HepG2 (cell line): ENCODE results near the gene TAF9B. TPM values are rescaled to one million over a fixed set of nuclear protein-coding genes. Genes with fewer than 3 reads are reported as not detected.

Source experiments
- AGO1 ChIP-seq: fragments of 200-400 bp; formaldehyde crosslinking; IDR thresholded peaks from 2 replicates; pipeline ENCODE4 v1.6.1; 2017; ENCODE audit warnings: mild to moderate bottlenecking, low read depth, low read length, moderate library complexity; ENCODE audit not compliant: poor library complexity, severe bottlenecking
- AKAP8 ChIP-seq: sonication (generic); formaldehyde crosslinking; IDR thresholded peaks from 2 replicates; pipeline ENCODE4 v1.5.1; 2020; ENCODE audit warnings: mild to moderate bottlenecking, missing genetic modification reagents
- ELF1 ChIP-seq: sonication (generic); formaldehyde crosslinking; IDR thresholded peaks from 2 replicates; pipeline ENCODE4 v1.4.0; 2020; ENCODE audit warnings: missing genetic modification reagents
- KDM4B ChIP-seq: sonication (generic); formaldehyde crosslinking; IDR thresholded peaks from 2 replicates; pipeline ENCODE4 v1.4.0; 2020; ENCODE audit warnings: missing genetic modification reagents
- KDM5A ChIP-seq: fragments of 200-600 bp; sonication (generic); IDR thresholded peaks from 2 replicates; pipeline ENCODE4 v1.7.0; 2018; ENCODE audit warnings: antibody characterized with exemption, mild to moderate bottlenecking, low read length, borderline replicate concordance
- LBX2 ChIP-seq: sonication (generic); formaldehyde crosslinking; IDR thresholded peaks from 2 replicates; pipeline ENCODE4 v1.5.0; 2020; ENCODE audit warnings: missing genetic modification reagents, mild to moderate bottlenecking, borderline replicate concordance
- MAZ ChIP-seq, 2 experiments: sonication (generic) in 1 of 2; formaldehyde crosslinking in 1 of 2; IDR thresholded peaks; 2 replicates each; pipeline versions ENCODE4 v1.5.0 to v1.6.1; 2012 to 2020; ENCODE audit warnings: low read depth in 2 of 2, mild to moderate bottlenecking in 2 of 2, borderline replicate concordance in 1 of 2, improper control_type of control experiment in 1 of 2, low read length in 1 of 2, missing genetic modification reagents in 1 of 2, moderate library complexity in 1 of 2
- MEF2D ChIP-seq: sonication (generic); formaldehyde crosslinking; IDR thresholded peaks from 2 replicates; pipeline ENCODE4 v1.5.1; 2020; ENCODE audit warnings: mild to moderate bottlenecking, missing genetic modification reagents
- NFE2L1 ChIP-seq: sonication (generic); formaldehyde crosslinking; IDR thresholded peaks from 2 replicates; pipeline ENCODE4 v1.4.0; 2020; ENCODE audit warnings: missing genetic modification reagents, mild to moderate bottlenecking, borderline replicate concordance
- RBFOX2 ChIP-seq: fragments of 200-400 bp; formaldehyde crosslinking; IDR thresholded peaks from 2 replicates; pipeline ENCODE4 v1.6.1; 2017; ENCODE audit warnings: low read depth, mild to moderate bottlenecking, low read length
- SIX1 ChIP-seq: sonication (generic); formaldehyde crosslinking; IDR thresholded peaks from 2 replicates; pipeline ENCODE4 v1.4.0; 2020; ENCODE audit warnings: missing genetic modification reagents, borderline replicate concordance
- SMAD9 ChIP-seq: sonication (generic); formaldehyde crosslinking; IDR thresholded peaks from 2 replicates; pipeline ENCODE4 v1.5.1; 2020; ENCODE audit warnings: mild to moderate bottlenecking, missing genetic modification reagents
- SNAPC2 ChIP-seq: sonication (generic); formaldehyde crosslinking; IDR thresholded peaks from 2 replicates; pipeline ENCODE4 v1.8.1; 2022; ENCODE audit warnings: mild to moderate bottlenecking, missing genetic modification reagents
- U2AF2 ChIP-seq: fragments of 200-400 bp; formaldehyde crosslinking; IDR thresholded peaks from 2 replicates; pipeline ENCODE4 v1.6.1; 2017; ENCODE audit warnings: low read depth, mild to moderate bottlenecking, low read length
- ZNF101 ChIP-seq: sonication (generic); formaldehyde crosslinking; IDR thresholded peaks from 2 replicates; pipeline ENCODE4 v1.4.0; 2020; ENCODE audit warnings: mild to moderate bottlenecking, low read depth, missing genetic modification reagents, borderline replicate concordance
- ZNF234 ChIP-seq: sonication (generic); formaldehyde crosslinking; conservative IDR thresholded peaks from 2 replicates; pipeline ENCODE4 v1.5.1; 2020; ENCODE audit warnings: mild to moderate bottlenecking, missing genetic modification reagents
- ZNF24 ChIP-seq: fragments of 450-650 bp; IDR thresholded peaks from 2 replicates; pipeline ENCODE4 v1.6.1; 2017; ENCODE audit warnings: antibody characterized with exemption, mild to moderate bottlenecking
- ZNF598 ChIP-seq: sonication (generic); formaldehyde crosslinking; IDR thresholded peaks from 2 replicates; pipeline ENCODE4 v1.5.1; 2020; ENCODE audit warnings: mild to moderate bottlenecking, missing genetic modification reagents, borderline replicate concordance
- ZNF710 ChIP-seq: sonication (generic); formaldehyde crosslinking; IDR thresholded peaks from 2 replicates; pipeline ENCODE4 v1.5.0; 2020; ENCODE audit warnings: mild to moderate bottlenecking, missing genetic modification reagents, borderline replicate concordance
- polyA plus RNA-seq, 8 experiments: library from polyadenylated mRNA; depleted of rRNA in 3 of 8; stranded (reverse) in 7 of 8; unstranded in 1 of 8; fragments of >200 nt; fragmentation: Illumina TruSeq in 4 of 8; extraction: Trizol in 4 of 8; gene quantifications; 2 replicates each; pipeline versions ENCODE4 v1.2.1 to v1.2.3, GENCODE V29; 2011 to 2016; ENCODE audit warnings: low read depth in 4 of 8, missing spikeins in 1 of 8, mixed read lengths in 1 of 8; ENCODE audit not compliant: insufficient read depth in 1 of 8
- total RNA-seq, 5 experiments: library from RNA; depleted of rRNA; stranded (reverse); fragments of >200 nt; fragmentation: Illumina TruSeq; extraction: Trizol; gene quantifications; 2 replicates each; pipeline ENCODE4 v1.2.3, GENCODE V29; 2016; ENCODE audit warnings: low read depth in 1 of 5
- TF ChIP-seq, protein P1 (sequence below): sonication (generic); formaldehyde crosslinking; IDR thresholded peaks from 2 replicates; pipeline ENCODE4 v1.8.0; 2022; ENCODE audit warnings: missing genetic modification reagents, low read depth, mild to moderate bottlenecking, borderline replicate concordance
- TF ChIP-seq, protein P2 (sequence below): sonication (generic); formaldehyde crosslinking; IDR thresholded peaks from 2 replicates; pipeline ENCODE4 v1.4.0; 2020; ENCODE audit warnings: missing genetic modification reagents
- TF ChIP-seq, protein P3 (sequence below): sonication (generic); formaldehyde crosslinking; IDR thresholded peaks from 2 replicates; pipeline ENCODE4 v1.4.0; 2020; ENCODE audit warnings: missing genetic modification reagents, borderline replicate concordance

TAF9B gene
- total and polyA plus RNA-seq, 2 of the 13 experiments (the other 11 are each of a cell fraction or from before 2014, with no cell fraction given): 10.8 to 15.2 TPM

GRCh38 chrX:78139160-78140123 is at the start of gene TAF9B (continued):
- TF ChIP-seq AKAP8 (CRISPR knock-in tag) (peak; percentile 74; the same call in 1 of the 2 replicates), ZNF24 (no peak), SIX1 (CRISPR knock-in tag) (no peak), KDM4B (CRISPR knock-in tag) (no peak), ZNF101 (no peak), MAZ (IDR thresholded peaks at IDR 0.05; ENCODE audit: borderline replicate concordance, low read depth, low read length) (no peak), MAZ (CRISPR knock-in tag; IDR thresholded peaks at IDR 0.05; ENCODE audit: low read depth) (no peak), ELF1 (CRISPR knock-in tag) (0 out of 2 replicates have a peak, but pooled peaks have one; percentile 25), NFE2L1 (CRISPR knock-in tag) (no peak), ZNF710 (CRISPR knock-in tag) (peak; percentile 34; the same call in 1 of the 2 replicates), U2AF2 (no peak), ZNF234 (CRISPR knock-in tag) (no peak), MEF2D (CRISPR knock-in tag) (0 out of 2 replicates have a peak, but pooled peaks have one; percentile 31), SNAPC2 (peak; percentile 42; the same call in 1 of the 2 replicates), RBFOX2 (peak; percentile 74), AGO1 (peak; percentile 86), KDM5A (no peak), ZNF598 (CRISPR knock-in tag) (no peak), SMAD9 (CRISPR knock-in tag) (0 out of 2 replicates have a peak, but pooled peaks have one; percentile 13), LBX2 (CRISPR knock-in tag) (no peak)
- TF ChIP-seq, protein P1, sequence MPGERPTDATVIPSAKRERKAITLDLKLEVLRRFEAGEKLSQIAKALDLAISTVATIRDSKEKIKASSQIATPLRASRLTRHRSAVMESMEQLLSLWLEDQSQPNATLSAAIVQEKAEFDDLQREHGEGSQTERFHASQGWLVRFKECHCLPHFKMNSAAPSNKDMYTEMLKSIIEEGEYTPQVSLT: no peak
- TF ChIP-seq, protein P2, sequence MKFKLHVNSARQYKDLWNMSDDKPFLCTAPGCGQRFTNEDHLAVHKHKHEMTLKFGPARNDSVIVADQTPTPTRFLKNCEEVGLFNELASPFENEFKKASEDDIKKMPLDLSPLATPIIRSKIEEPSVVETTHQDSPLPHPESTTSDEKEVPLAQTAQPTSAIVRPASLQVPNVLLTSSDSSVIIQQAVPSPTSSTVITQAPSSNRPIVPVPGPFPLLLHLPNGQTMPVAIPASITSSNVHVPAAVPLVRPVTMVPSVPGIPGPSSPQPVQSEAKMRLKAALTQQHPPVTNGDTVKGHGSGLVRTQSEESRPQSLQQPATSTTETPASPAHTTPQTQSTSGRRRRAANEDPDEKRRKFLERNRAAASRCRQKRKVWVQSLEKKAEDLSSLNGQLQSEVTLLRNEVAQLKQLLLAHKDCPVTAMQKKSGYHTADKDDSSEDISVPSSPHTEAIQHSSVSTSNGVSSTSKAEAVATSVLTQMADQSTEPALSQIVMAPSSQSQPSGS (CRISPR knock-in tag): no peak
- TF ChIP-seq, protein P3, sequence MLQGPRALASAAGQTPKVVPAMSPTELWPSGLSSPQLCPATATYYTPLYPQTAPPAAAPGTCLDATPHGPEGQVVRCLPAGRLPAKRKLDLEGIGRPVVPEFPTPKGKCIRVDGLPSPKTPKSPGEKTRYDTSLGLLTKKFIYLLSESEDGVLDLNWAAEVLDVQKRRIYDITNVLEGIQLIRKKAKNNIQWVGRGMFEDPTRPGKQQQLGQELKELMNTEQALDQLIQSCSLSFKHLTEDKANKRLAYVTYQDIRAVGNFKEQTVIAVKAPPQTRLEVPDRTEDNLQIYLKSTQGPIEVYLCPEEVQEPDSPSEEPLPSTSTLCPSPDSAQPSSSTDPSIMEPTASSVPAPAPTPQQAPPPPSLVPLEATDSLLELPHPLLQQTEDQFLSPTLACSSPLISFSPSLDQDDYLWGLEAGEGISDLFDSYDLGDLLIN (CRISPR knock-in tag): no peak
